ENCODE measurements around the gene MORN4. TPM values are rescaled to one million over a fixed set of nuclear protein-coding genes. Genes with fewer than 3 reads are reported as not detected.

Gene MORN4
- total RNA-seq, 4 donors from 2014 or later, result 0.51 to 8.7 (median 2.1) TPM

DNA sequence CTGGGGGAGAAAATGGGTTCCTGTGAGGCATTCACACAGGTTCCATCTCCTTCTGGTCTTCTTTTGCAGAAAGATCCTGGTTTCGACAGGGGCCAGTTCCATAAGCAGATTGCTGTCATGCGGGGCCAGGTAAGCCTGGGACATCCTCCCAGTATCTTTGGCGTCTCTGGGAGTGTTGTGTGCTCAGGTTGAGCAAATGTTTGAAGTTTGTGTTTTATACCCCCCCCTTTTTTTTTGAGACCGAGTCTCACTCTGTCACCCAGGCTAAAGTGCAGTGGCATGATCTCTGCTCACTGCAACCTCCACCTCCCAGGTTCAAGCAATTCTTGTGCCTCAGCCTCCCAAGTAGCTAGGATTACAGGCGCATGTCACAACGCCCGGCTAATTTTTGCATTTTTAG lies 33.7 kb upstream of the MORN4 start:
- no peak for TF ChIP-seq POLR2A (IDR thresholded peaks at IDR 0.05)
- TF ChIP-seq, protein P1, sequence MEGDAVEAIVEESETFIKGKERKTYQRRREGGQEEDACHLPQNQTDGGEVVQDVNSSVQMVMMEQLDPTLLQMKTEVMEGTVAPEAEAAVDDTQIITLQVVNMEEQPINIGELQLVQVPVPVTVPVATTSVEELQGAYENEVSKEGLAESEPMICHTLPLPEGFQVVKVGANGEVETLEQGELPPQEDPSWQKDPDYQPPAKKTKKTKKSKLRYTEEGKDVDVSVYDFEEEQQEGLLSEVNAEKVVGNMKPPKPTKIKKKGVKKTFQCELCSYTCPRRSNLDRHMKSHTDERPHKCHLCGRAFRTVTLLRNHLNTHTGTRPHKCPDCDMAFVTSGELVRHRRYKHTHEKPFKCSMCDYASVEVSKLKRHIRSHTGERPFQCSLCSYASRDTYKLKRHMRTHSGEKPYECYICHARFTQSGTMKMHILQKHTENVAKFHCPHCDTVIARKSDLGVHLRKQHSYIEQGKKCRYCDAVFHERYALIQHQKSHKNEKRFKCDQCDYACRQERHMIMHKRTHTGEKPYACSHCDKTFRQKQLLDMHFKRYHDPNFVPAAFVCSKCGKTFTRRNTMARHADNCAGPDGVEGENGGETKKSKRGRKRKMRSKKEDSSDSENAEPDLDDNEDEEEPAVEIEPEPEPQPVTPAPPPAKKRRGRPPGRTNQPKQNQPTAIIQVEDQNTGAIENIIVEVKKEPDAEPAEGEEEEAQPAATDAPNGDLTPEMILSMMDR (IDR thresholded peaks at IDR 0.05 in 4 of 5, conservative IDR thresholded peaks at IDR 0.05 in 1 of 5), result no peak
- no peaks in the 10 kb centered on the region for H3K27me3 ChIP-seq
- H3K4me1 ChIP-seq, result no peaks in the 10 kb centered on the region
- in situ Hi-C loops (cut with MboI; ENCODE audit: low sequenced_read_pairs in 4 of 4), result no loop called here
- H3K27ac ChIP-seq, result no peak overlapping the region
- peaks cover 0 to 65% of the 10 kb centered on the region in 2 donors for H3K36me3 ChIP-seq
- no peak for ATAC-seq
- no peak for DNase-seq
- no peak overlapping the region for H3K4me3 ChIP-seq
- intact Hi-C loops (cut with DNase I; ENCODE audit: low total_unique reads), result no loop called here
- H3K9me3 ChIP-seq, result no peaks in the 10 kb centered on the region

- Histone ChIP-seq H3K27me3 (no peaks in the 10 kb centered on the region), H3K36me3 (peaks cover 0 to 72% of the 10 kb centered on the region in 2 donors), H3K4me3 (no peak overlapping the region), H3K4me1 (no peaks in the 10 kb centered on the region), H3K27ac (no peak overlapping the region), H3K9me3 (no peaks in the 10 kb centered on the region)
- DNase-seq, result no peak
- ATAC-seq, result no peak
- in situ Hi-C loops (cut with MboI; ENCODE audit: low sequenced_read_pairs in 4 of 4) (no loop called here), intact Hi-C loops (cut with DNase I; ENCODE audit: low total_unique reads) (no loop called here)
- TF ChIP-seq, protein P1 (IDR thresholded peaks at IDR 0.05 in 4 of 5, conservative IDR thresholded peaks at IDR 0.05 in 1 of 5), result no peak
- TF ChIP-seq POLR2A (IDR thresholded peaks at IDR 0.05), result no peak
Measured at GRCh38 chr10:97664282-97664850, 31.1 kb upstream of the MORN4 start.

DNA sequence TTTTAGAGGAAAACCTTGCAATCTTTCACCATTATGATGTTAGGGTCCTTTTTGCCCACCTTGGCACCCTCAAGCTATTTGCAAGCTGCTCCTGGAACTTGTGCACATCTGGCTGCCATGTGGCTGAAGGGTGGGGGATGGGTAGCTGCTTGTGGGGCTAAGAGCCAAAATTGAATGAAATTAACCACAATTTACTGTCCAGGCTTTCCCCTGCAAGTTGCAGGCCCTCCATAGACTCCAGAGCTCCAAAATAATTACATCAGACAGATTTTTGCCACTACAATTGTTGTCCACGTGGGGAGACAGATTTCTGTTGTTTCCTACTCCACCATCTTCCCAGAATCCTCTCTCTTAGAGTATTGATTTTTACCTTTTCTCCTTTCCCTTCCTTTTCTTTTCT lies 26.3 kb upstream of the MORN4 start:
- DNase-seq, result no peak
- no peak overlapping the region for H3K27ac ChIP-seq
- H3K36me3 ChIP-seq, result peaks cover 0 to 77% of the 10 kb centered on the region in 2 donors
- intact Hi-C loops (cut with DNase I; ENCODE audit: low total_unique reads), result no loop called here
- H3K9me3 ChIP-seq, result no peaks in the 10 kb centered on the region
- H3K4me3 ChIP-seq, result no peak overlapping the region
- no peaks in the 10 kb centered on the region for H3K27me3 ChIP-seq
- TF ChIP-seq, protein P1 (IDR thresholded peaks at IDR 0.05 in 4 of 5, conservative IDR thresholded peaks at IDR 0.05 in 1 of 5), result no peak
- no peak for TF ChIP-seq POLR2A (IDR thresholded peaks at IDR 0.05)
- in situ Hi-C loops (cut with MboI; ENCODE audit: low sequenced_read_pairs in 4 of 4), result no loop called here
- no peak for ATAC-seq
- no peaks in the 10 kb centered on the region for H3K4me1 ChIP-seq

DNA sequence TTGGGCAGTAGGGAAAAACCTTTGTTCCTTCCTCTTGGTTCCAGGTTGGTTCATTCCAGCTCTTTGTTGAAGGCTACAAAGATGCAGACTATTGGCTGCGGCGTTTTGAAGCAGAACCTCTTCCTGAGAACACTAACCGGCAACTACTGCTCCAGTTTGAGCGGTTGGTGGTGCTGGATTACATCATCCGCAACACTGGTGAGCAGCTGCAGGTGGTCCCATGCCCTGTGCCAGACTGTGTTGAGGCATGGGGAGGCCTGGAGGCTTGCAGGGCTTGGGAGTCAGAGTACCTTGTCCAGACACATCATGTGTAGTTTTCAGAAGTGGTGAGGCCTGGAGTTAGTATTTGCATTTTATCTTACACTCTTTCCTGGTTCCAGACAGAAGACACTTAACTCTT lies 23.5 kb upstream of the MORN4 start:
- in situ Hi-C loops (cut with MboI; ENCODE audit: low sequenced_read_pairs in 4 of 4) (no loop called here), intact Hi-C loops (cut with DNase I; ENCODE audit: low total_unique reads) (no loop called here)
- ATAC-seq (no peak), DNase-seq (no peak)
- Histone ChIP-seq H3K4me3 (no peak overlapping the region), H3K4me1 (no peaks in the 10 kb centered on the region), H3K36me3 (peaks cover 0 to 79% of the 10 kb centered on the region in 2 donors), H3K27me3 (no peaks in the 10 kb centered on the region), H3K9me3 (no peaks in the 10 kb centered on the region), H3K27ac (no peak overlapping the region)
- TF ChIP-seq POLR2A (IDR thresholded peaks at IDR 0.05), result no peak
- TF ChIP-seq, protein P1 (IDR thresholded peaks at IDR 0.05 in 4 of 5, conservative IDR thresholded peaks at IDR 0.05 in 1 of 5), result no peak

GRCh38 chr10:97651773-97652172 lies 18.5 kb upstream of the MORN4 start:
- intact Hi-C loops (cut with DNase I; ENCODE audit: low total_unique reads) (no loop called here), in situ Hi-C loops (cut with MboI; ENCODE audit: low sequenced_read_pairs in 4 of 4) (no loop called here)
- TF ChIP-seq, protein P1 (IDR thresholded peaks at IDR 0.05 in 4 of 5, conservative IDR thresholded peaks at IDR 0.05 in 1 of 5), result no peak
- no peak for TF ChIP-seq POLR2A (IDR thresholded peaks at IDR 0.05)
- Histone ChIP-seq H3K27ac (no peak overlapping the region), H3K36me3 (peaks cover 0 to 59% of the 10 kb centered on the region in 2 donors), H3K4me3 (no peak overlapping the region), H3K4me1 (peaks cover 0 to 15% of the 10 kb centered on the region in 2 donors), H3K27me3 (no peaks in the 10 kb centered on the region), H3K9me3 (no peaks in the 10 kb centered on the region)
- DNase-seq (no peak), ATAC-seq (no peak)
